Epidermal melanocyte (primary cell): ENCODE measurements around the gene TEX51.

Source experiments
- DNase-seq: peaks from one replicate; pipeline ENCODE4 v3.0.0; 2011; ENCODE audit warnings: low spot score; ENCODE audit not compliant: insufficient read length

Gene TEX51

DNA sequence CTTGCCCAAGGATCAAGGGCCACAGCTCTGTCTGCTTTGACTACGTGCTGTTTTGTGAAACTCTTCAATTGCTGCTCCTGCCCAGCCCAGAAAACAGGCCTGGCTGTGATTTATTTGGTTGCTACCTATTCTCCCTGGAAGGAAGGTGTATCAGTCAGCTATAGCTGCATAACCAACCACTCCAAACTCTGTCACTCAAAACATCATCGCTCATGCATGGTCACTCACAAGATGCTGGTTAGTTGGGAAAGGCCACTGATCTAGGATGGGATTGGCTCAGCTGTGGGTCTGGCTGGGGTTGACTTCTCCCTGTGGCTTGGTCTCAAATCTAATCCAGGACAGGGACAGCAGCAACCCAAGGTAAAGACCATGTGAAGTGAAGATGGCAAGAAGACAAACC lies 14.6 kb downstream of the TEX51 start:
- no peak for DNase-seq

DNA sequence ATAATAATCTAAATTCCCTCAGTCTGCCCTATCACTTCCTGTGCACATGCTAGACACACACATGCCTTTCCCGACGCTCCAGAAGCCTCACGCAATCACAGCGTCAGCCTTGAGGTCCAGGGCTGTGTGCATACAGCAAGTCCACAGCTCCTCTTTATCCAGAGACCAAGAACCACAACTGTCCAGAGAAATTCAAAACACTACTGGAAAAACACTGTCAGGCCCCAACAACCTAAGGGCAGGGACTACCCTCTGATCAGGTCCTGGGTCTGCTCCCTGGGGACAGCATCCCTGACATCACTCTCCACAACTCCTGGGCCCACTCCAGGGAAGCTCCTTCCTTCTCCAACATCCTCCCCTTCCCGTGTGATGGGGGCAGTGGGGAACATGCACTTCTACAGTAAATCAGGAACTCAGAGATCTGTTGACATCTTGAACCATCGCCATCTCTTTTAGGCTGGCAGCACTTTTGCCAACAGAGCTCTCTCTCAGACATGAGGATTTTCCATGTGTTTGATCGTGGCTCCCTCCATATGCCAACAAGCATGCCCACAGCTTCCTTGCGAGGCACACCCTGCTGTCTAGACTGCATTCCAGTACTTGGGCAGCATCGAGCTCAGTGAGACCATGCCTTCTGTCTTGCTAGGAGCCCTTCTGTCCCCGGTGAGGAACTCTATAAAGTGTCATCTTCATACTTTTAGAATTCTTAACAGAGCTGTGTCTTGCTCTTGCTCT lies 15.4 kb downstream of the TEX51 start:
- DNase-seq = no peak

- DNase-seq = no peak
Measured at GRCh38 chr2:126914811-126915500, 16.3 kb downstream of the TEX51 start.

DNA sequence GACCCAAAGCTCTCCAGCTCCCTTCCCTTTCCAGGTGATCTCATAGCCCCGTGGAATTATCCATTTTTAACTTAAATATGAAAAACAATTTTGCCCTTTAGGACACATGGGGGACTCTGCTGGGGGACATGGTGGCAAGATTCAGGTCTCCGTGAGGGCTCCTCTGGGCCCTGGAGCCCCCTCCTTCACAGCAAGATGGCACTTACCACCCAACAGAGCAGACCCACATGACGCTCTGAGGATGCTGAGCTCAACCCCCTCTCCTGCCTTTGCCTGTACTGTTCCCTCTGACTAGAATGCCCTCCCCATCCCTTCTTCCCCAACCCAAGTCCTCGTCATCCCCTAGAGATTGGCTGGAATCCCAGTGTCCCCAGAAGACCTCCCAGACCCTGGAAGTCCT lies 17.2 kb downstream of the TEX51 start:
- no peak for DNase-seq

DNA sequence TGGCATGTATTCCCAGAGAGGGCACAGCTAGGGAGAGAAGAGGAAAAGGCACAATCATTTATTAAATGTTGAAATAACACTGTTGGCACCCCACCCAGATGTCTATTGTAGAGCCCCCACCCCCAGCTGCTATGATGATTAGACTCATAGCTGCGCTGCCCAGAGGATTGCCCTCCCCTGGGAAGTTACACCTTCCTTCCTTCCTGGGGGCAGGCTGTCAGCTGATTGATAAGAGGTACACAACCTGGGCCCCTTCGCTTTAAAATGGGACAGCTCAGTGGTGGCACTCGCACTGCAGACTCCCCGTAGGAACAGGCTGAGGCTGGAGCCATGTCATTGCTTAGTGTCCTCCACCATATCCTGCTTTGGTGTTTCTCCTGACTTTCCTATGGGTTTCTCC lies 18.1 kb downstream of the TEX51 start:
- DNase-seq = no peak

DNA sequence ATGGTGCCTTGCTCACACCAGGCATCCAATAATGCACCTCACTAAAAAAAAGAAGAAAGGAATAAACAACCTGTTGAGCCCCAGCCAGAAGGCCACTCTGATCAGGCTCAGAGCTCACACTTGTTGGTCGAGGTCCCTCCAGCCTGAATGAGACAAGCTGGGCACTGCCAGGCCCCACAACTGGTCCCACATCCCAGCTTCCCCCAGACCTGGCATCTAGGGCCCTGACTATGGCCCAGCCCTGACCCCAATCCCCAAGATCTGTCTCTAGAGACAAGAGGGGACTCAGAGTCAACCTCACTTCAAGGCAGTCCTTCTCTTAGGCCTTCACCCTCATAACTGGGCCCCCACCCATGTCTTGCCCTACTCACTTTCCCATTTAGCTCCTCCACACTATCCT lies 22.4 kb downstream of the TEX51 start:
- no peak for DNase-seq

DNA sequence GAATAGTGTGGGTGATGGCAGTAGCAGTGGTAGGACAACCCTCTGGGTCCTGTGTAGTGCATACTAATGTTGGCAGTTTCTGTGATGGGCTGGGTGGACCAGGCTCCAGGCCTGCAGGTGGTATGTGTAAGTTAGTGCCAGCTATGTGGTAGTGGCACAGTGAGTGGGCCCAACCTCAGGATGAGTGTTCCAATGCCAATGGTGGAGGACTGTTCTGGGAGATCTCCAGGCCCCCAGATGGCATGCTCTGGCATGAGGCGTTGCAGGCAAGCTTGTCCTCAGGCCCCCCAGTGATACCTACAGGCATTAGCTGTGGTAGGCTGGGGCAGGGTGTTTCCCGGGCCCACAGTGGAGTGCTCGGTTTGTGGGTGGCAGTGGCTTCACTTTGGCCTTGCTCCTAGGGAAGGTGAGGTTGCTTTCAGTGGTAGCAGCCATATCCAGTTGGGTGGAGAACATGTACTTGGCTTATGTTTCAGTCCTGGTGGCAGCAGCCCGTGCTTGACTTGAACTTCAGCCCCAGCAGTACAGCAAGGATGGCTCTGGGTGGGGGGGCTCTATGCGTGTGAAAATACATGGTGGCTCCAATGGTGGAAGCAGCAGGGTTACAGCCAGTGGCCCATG lies 32.4 kb downstream of the TEX51 start:
- no peak for DNase-seq

DNA sequence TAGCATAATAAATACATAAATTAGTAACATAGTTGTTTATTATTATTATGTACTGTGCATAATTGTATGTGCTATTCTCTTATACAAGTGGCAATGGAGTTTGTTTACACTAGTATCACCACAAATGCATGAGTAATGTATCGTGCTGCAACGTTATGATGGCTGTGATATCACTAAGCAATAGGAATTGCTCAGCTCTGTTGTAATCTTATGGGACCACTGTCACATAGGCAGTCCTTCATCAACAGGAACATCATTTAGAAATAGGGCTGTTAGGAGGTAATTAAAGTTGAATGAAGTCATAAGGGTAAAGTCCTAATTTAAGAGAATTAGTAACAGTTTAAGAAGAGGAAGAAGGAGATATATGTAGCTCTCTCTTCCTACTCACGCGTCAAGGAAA lies 33.8 kb downstream of the TEX51 start:
- DNase-seq = no peak

- no peak for DNase-seq
Measured at GRCh38 chr2:126932966-126933710, 34.4 kb downstream of the TEX51 start.

DNA sequence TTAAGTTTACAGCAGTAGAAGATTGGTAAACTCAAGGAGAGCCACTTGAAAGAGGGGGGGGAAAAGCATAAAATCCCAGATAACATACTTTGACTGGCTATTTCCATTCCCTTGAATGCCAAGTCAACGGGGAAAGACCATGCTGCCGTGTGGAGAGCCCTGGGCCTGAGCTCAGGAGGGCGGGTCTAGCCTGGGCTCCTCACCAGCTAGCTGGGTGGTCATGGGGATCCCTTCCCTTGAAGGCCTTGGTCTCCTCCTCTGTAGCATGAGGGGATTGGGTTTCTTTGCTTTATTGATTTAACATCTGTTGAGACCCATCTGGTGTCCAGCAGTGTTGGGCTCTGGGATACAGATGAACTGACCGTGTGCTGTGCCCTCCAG lies 35.0 kb downstream of the TEX51 start:
- DNase-seq = no peak

DNA sequence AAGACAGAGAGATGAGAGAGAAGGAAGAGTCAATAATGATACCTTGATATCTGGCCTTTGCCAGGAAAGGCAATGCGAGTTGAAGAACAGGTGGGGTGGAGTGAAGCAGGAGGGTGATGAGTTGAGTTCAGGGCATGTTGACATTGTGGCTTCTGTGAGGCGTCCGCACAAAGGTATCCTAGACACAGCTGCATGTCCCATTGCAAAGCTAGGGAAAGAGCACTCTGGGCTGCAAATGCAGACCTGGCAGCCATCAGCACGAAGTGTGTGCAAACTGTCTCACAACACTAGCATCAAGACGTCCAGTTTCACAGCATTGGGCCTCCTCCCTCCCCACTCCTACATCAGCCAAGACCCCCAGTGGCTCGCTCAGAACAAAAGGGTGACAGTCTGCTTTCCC lies 36.1 kb downstream of the TEX51 start:
- no peak for DNase-seq

- DNase-seq = no peak
Measured at GRCh38 chr2:126935774-126936173, 37.1 kb downstream of the TEX51 start.

DNA sequence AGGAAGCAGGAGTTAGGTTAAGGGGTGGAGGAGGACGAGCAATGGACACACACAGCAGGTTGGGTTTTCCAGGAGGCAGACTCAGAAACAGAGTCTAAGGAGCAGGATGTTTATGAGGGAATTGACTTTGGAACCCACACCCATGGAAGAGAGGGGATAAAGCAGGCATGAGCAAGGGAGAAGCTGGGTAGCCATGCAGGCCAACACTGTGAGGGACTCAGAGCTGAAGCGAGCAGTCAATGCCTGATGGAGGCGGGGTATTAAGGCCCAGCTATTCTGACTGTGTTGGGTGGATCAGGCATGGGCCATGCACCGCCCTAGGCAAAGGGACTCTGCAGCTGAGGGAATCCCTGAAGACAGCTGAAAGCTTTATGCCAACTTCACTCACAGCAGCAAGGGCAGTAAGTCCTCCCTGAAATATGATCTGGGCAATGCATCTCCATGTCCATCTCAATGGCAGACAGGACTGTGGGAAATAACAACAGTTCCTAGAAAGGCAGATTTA lies 37.6 kb downstream of the TEX51 start:
- DNase-seq = no peak

DNA sequence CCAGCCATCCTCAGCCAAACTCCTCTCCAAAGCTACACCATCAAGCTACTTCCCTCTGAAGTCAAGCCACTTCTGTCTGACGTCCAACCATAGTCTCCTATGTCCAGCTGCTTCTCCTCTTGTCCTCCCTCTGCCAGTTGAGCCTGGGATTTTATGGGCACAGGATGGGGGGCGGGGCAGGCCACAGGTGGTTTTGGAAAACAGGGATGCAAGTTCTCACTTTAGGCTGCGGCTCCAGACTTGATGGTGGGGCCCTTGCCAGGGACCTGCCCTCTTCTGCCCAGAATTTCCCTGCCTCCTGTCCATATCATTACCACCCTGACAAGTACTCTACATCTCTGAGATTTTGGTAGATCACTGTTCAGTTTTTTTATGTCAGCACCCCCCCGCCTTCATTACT lies 41.6 kb downstream of the TEX51 start:
- no peak for DNase-seq

GRCh38 chr2:126942427-126943203 lies 43.9 kb downstream of the TEX51 start:
- DNase-seq = no peak

GRCh38 chr2:126943612-126944348 lies 45.1 kb downstream of the TEX51 start:
- no peak for DNase-seq

- DNase-seq = no peak
Measured at GRCh38 chr2:126945118-126945517, 46.4 kb downstream of the TEX51 start.

GRCh38 chr2:126946318-126947102 lies 47.8 kb downstream of the TEX51 start:
- DNase-seq = no peak

- no peak for DNase-seq
Measured at GRCh38 chr2:126947103-126947429, 48.4 kb downstream of the TEX51 start.

DNA sequence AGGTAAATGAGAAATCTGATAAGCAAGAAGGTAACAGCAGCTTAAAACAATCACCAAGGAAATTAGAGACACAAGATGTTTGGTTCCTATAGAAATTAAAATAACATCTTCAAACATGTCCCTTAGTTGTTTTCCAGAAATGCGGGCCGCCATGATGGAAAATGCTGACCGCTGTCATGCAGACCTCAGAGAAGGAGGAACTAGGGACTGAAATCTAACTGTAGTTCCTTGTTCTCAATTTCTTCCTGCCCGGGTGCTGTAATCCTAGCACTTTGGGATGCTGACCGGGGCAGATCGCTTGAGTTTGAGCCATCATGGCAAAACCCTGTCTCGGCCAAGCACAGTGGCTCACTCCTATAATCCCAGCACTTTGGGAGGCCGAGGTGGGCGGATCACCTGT lies 51.1 kb downstream of the TEX51 start:
- no peak for DNase-seq
